ENCODE measurements around the gene USH1G.

Gene USH1G

GRCh38 chr17:74954115-74954514, 31.1 kb upstream of the USH1G start:
- H3K36me3 ChIP-seq, result no peaks in the 10 kb centered on the region
- no peak overlapping the region for H3K27ac ChIP-seq
- H3K27me3 ChIP-seq, result no peaks in the 10 kb centered on the region
- H3K4me1 ChIP-seq, result peaks cover 20% of the 10 kb centered on the region
- no peak for TF ChIP-seq Cebpa-rat (IDR thresholded peaks at IDR 0.05)
- no peak overlapping the region for H3K9ac ChIP-seq
- H3K9me3 ChIP-seq, result no peaks in the 10 kb centered on the region
- H3K4me3 ChIP-seq, result no peak overlapping the region
- no peak overlapping the region for H3K4me2 ChIP-seq
- H4K20me1 ChIP-seq, result no peaks in the 10 kb centered on the region

GRCh38 chr17:74953134-74953687, 30.2 kb upstream of the USH1G start:
- no peaks in the 10 kb centered on the region for H3K36me3 ChIP-seq
- no peak overlapping the region for H3K9ac ChIP-seq
- no peak overlapping the region for H3K27ac ChIP-seq
- TF ChIP-seq Cebpa-rat (IDR thresholded peaks at IDR 0.05), result no peak
- H3K4me2 ChIP-seq, result no peak overlapping the region
- no peaks in the 10 kb centered on the region for H3K27me3 ChIP-seq
- no peaks in the 10 kb centered on the region for H4K20me1 ChIP-seq
- H3K9me3 ChIP-seq, result no peaks in the 10 kb centered on the region
- peaks cover 20% of the 10 kb centered on the region for H3K4me1 ChIP-seq
- H3K4me3 ChIP-seq, result no peak overlapping the region

- no peak overlapping the region for H3K4me3 ChIP-seq
- no peaks in the 10 kb centered on the region for H3K9me3 ChIP-seq
- no peak for TF ChIP-seq Cebpa-rat (IDR thresholded peaks at IDR 0.05)
- peaks cover 20% of the 10 kb centered on the region for H3K4me1 ChIP-seq
- H3K9ac ChIP-seq, result no peak overlapping the region
- H3K36me3 ChIP-seq, result no peaks in the 10 kb centered on the region
- H3K27ac ChIP-seq, result no peak overlapping the region
- no peak overlapping the region for H3K4me2 ChIP-seq
- H3K27me3 ChIP-seq, result no peaks in the 10 kb centered on the region
- no peaks in the 10 kb centered on the region for H4K20me1 ChIP-seq
Measured at GRCh38 chr17:74952431-74953133, 29.5 kb upstream of the USH1G start.

GRCh38 chr17:74951680-74952421, 28.8 kb upstream of the USH1G start:
- H3K9me3 ChIP-seq, result no peaks in the 10 kb centered on the region
- no peak for TF ChIP-seq Cebpa-rat (IDR thresholded peaks at IDR 0.05)
- no peak overlapping the region for H3K27ac ChIP-seq
- H3K9ac ChIP-seq, result no peak overlapping the region
- no peaks in the 10 kb centered on the region for H3K36me3 ChIP-seq
- no peak overlapping the region for H3K4me2 ChIP-seq
- H4K20me1 ChIP-seq, result no peaks in the 10 kb centered on the region
- peaks cover 20% of the 10 kb centered on the region for H3K4me1 ChIP-seq
- no peak overlapping the region for H3K4me3 ChIP-seq
- H3K27me3 ChIP-seq, result no peaks in the 10 kb centered on the region

GRCh38 chr17:74951065-74951464, 28.0 kb upstream of the USH1G start:
- no peaks in the 10 kb centered on the region for H4K20me1 ChIP-seq
- no peak overlapping the region for H3K4me2 ChIP-seq
- no peak overlapping the region for H3K9ac ChIP-seq
- H3K4me3 ChIP-seq, result no peak overlapping the region
- H3K27ac ChIP-seq, result no peak overlapping the region
- TF ChIP-seq Cebpa-rat (IDR thresholded peaks at IDR 0.05), result no peak
- no peaks in the 10 kb centered on the region for H3K9me3 ChIP-seq
- H3K27me3 ChIP-seq, result no peaks in the 10 kb centered on the region
- no peaks in the 10 kb centered on the region for H3K36me3 ChIP-seq
- H3K4me1 ChIP-seq, result peaks cover 13% of the 10 kb centered on the region

GRCh38 chr17:74950207-74950606, 27.2 kb upstream of the USH1G start:
- no peak overlapping the region for H3K9ac ChIP-seq
- no peak overlapping the region for H3K4me2 ChIP-seq
- no peaks in the 10 kb centered on the region for H3K9me3 ChIP-seq
- H3K27me3 ChIP-seq, result no peaks in the 10 kb centered on the region
- no peaks in the 10 kb centered on the region for H3K36me3 ChIP-seq
- no peak for TF ChIP-seq Cebpa-rat (IDR thresholded peaks at IDR 0.05)
- peaks cover 5% of the 10 kb centered on the region for H3K4me1 ChIP-seq
- H3K27ac ChIP-seq, result no peak overlapping the region
- no peak overlapping the region for H3K4me3 ChIP-seq
- H4K20me1 ChIP-seq, result no peaks in the 10 kb centered on the region

- no peak for TF ChIP-seq Cebpa-rat (IDR thresholded peaks at IDR 0.05)
- Histone ChIP-seq H4K20me1 (no peaks in the 10 kb centered on the region), H3K9me3 (no peaks in the 10 kb centered on the region), H3K27me3 (no peaks in the 10 kb centered on the region), H3K4me1 (no peaks in the 10 kb centered on the region), H3K9ac (no peak overlapping the region), H3K4me2 (no peak overlapping the region), H3K27ac (no peak overlapping the region), H3K36me3 (no peaks in the 10 kb centered on the region), H3K4me3 (no peak overlapping the region)
Measured at GRCh38 chr17:74949455-74950115, 26.5 kb upstream of the USH1G start.

- no peak overlapping the region for H3K4me2 ChIP-seq
- H3K4me1 ChIP-seq, result no peaks in the 10 kb centered on the region
- H3K27me3 ChIP-seq, result no peaks in the 10 kb centered on the region
- no peaks in the 10 kb centered on the region for H3K36me3 ChIP-seq
- no peak overlapping the region for H3K27ac ChIP-seq
- no peak overlapping the region for H3K9ac ChIP-seq
- H3K9me3 ChIP-seq, result no peaks in the 10 kb centered on the region
- no peak for TF ChIP-seq Cebpa-rat (IDR thresholded peaks at IDR 0.05)
- H4K20me1 ChIP-seq, result no peaks in the 10 kb centered on the region
- no peak overlapping the region for H3K4me3 ChIP-seq
Measured at GRCh38 chr17:74947041-74947754, 24.1 kb upstream of the USH1G start.

- Histone ChIP-seq H3K4me2 (no peak overlapping the region), H3K4me3 (no peak overlapping the region), H3K9me3 (no peaks in the 10 kb centered on the region), H4K20me1 (no peaks in the 10 kb centered on the region), H3K36me3 (no peaks in the 10 kb centered on the region), H3K4me1 (no peaks in the 10 kb centered on the region), H3K27ac (no peak overlapping the region), H3K9ac (no peak overlapping the region), H3K27me3 (no peaks in the 10 kb centered on the region)
- TF ChIP-seq Cebpa-rat (IDR thresholded peaks at IDR 0.05), result no peak
Measured at GRCh38 chr17:74946641-74947040, 23.6 kb upstream of the USH1G start.

Measured in BLaER1 (cell line).